ENCODE data around the gene KLF13.

DNA sequence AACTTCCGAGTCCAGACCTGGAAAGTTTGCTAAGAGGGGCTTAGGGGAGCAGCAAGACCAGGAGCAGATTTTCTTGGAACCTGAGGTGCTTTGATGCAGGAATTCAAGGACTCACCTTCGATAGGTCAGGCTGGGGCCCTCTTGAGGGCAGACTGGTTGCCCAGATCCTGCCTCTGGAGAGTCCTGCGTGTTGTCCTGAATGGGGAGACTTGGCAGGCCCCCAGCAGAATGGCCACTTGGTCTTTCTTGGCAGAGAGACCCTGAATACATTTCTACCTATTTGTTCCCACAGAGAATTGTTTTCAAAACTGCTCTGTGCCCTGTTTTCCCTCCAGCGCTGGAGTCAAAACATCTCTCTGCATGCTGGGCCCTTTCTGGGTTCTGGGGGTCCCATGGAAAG, 4.2 kb downstream of the KLF13 start:
- TF ChIP-seq POLR2AphosphoS5 (IDR thresholded peaks at IDR 0.05; ENCODE audit: low read depth, low read length) (no peak), POLR2A (IDR thresholded peaks at IDR 0.05; ENCODE audit: low read depth, low read length) (no peak), SPI1 (IDR thresholded peaks at IDR 0.05; ENCODE audit: low read depth, low read length) (no peak), PAX5 (IDR thresholded peaks at IDR 0.05; ENCODE audit: insufficient read depth, low read length, severe bottlenecking) (no peak), TAF1 (IDR thresholded peaks at IDR 0.05; ENCODE audit: low read depth, low read length) (no peak), POU2F2 (IDR thresholded peaks at IDR 0.05; ENCODE audit: low read depth, low read length) (no peak)
